Loucy (cell line): ENCODE measurements around the gene TMPRSS13.

Experiments used
- H2AFZ ChIP-seq: fragments of 200-600 bp; sonication (generic); 2 replicates; pipeline ENCODE4 v1.6.0; 2016; ENCODE audit warnings: antibody characterized with exemption, mild to moderate bottlenecking, low read length, moderate library complexity
- H3F3A ChIP-seq: fragments of 200-600 bp; 2 replicates; pipeline ENCODE4 v1.6.0; 2016; ENCODE audit warnings: antibody characterized with exemption, low read depth, mild to moderate bottlenecking
- H3K27me3 ChIP-seq: fragments of 200-600 bp; sonication (generic); 2 replicates; pipeline ENCODE4 v1.6.1; 2014; ENCODE audit warnings: low read length, mild to moderate bottlenecking; ENCODE audit not compliant: insufficient read depth, poor library complexity, severe bottlenecking
- H3K36me3 ChIP-seq: fragments of 200-600 bp; sonication (generic); 2 replicates; pipeline ENCODE4 v1.6.1; 2016; ENCODE audit warnings: low read length; ENCODE audit not compliant: insufficient read depth
- H3K4me1 ChIP-seq: fragments of 200-600 bp; sonication (generic); 2 replicates; pipeline ENCODE4 v1.5.1; 2014; ENCODE audit warnings: low read length, mild to moderate bottlenecking; ENCODE audit not compliant: insufficient read depth, poor library complexity, severe bottlenecking
- H3K4me2 ChIP-seq: fragments of 200-600 bp; sonication (generic); 2 replicates; pipeline ENCODE4 v1.6.0; 2014; ENCODE audit warnings: antibody characterized with exemption, low read length, low read depth, mild to moderate bottlenecking; ENCODE audit not compliant: poor library complexity, severe bottlenecking
- H3K4me3 ChIP-seq: fragments of 200-600 bp; sonication (generic); 2 replicates; pipeline ENCODE4 v1.5.1; 2014; ENCODE audit warnings: low read length, mild to moderate bottlenecking, mixed read lengths; ENCODE audit not compliant: poor library complexity, severe bottlenecking
- H3K79me2 ChIP-seq: fragments of 200-600 bp; sonication (generic); 2 replicates; pipeline ENCODE4 v1.6.1; 2014; ENCODE audit warnings: low read length; ENCODE audit not compliant: insufficient read depth
- H3K9ac ChIP-seq: fragments of 200-600 bp; sonication (generic); 2 replicates; pipeline ENCODE4 v1.6.0; 2014; ENCODE audit warnings: mild to moderate bottlenecking, low read depth, low read length, moderate library complexity; ENCODE audit not compliant: poor library complexity, severe bottlenecking
- H3K9me2 ChIP-seq: fragments of 200-600 bp; sonication (generic); replicated peaks from 2 replicates; pipeline ENCODE4 v1.6.1; 2016; ENCODE audit warnings: low read depth, low read length, mixed read lengths
- H3K9me3 ChIP-seq: fragments of 200-600 bp; sonication (generic); 2 replicates; pipeline ENCODE4 v1.6.1; 2014; ENCODE audit warnings: mild to moderate bottlenecking, antibody characterized with exemption, low read length, low read depth; ENCODE audit not compliant: insufficient read depth
- H4K20me1 ChIP-seq: fragments of 200-600 bp; sonication (generic); 2 replicates; pipeline ENCODE4 v1.6.0; 2014; ENCODE audit warnings: antibody characterized with exemption, low read length, mild to moderate bottlenecking; ENCODE audit not compliant: insufficient read depth, poor library complexity, severe bottlenecking
- CTCF ChIP-seq: fragments of 200-600 bp; sonication (generic); conservative IDR thresholded peaks from 2 replicates; pipeline ENCODE4 v1.5.1; 2014; ENCODE audit warnings: mild to moderate bottlenecking, antibody characterized with exemption, low read length
- EZH2phosphoT487 ChIP-seq: fragments of 200-600 bp; IDR thresholded peaks from 2 replicates; pipeline ENCODE4 v1.6.1; 2018; ENCODE audit warnings: antibody characterized with exemption, mild to moderate bottlenecking, moderate library complexity, borderline replicate concordance

The TMPRSS13 gene

DNA sequence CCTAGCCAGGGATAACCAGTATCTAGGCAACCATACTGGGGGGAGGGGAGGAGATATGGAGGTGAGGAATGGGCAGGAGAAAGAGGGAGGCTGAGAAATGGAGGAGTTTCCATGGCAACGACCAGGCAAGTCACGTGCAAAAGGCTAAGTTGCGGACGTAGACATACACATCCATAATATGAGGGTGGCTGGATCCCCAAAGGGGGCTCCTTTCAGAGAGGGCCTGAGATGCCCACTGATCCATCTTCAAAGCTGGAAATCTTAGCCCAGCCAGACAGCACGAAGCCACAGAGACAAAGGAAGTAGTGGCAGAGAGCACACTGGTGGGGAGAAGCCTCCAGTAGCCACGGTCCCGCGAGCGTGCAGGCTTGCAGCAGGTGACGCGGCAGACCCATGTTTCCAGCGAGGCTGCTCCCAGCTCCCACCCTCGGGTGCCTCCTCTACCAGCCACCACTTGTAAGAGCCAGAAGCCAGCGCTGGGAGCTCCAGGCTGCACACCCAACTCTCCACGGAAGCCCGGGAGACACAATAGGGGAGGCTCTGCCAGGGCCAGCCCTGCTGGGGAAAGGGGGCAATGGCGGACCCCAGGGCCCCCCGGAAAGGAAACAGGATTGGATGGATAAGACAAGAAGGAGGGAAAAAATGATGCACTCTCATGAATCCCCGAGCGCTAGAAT is 53.7 kb downstream of the TMPRSS13 start:
- no peak for TF ChIP-seq CTCF
- TF ChIP-seq EZH2phosphoT487 = no peak
- peak overlapping the region; percentile 81 for H3K9ac ChIP-seq
- peaks cover 3% of the 10 kb centered on the region; the same call in 1 of the 2 replicates for H3K79me2 ChIP-seq
- H3K4me3 ChIP-seq = peak overlapping the region; percentile 73
- peaks cover 10% of the 10 kb centered on the region for H3K27me3 ChIP-seq
- H3K36me3 ChIP-seq = no peaks in the 10 kb centered on the region
- no peaks in the 10 kb centered on the region for H3K9me2 ChIP-seq
- peaks cover 38% of the 10 kb centered on the region for H3K4me1 ChIP-seq
- no peaks in the 10 kb centered on the region for H3F3A ChIP-seq
- peak overlapping the region; percentile 92 for H2AFZ ChIP-seq
- no peaks in the 10 kb centered on the region for H4K20me1 ChIP-seq
- no peaks in the 10 kb centered on the region for H3K9me3 ChIP-seq
- H3K4me2 ChIP-seq = peak overlapping the region; percentile 80

- peak overlapping the region; percentile 73 for H3K4me3 ChIP-seq
- H4K20me1 ChIP-seq = no peaks in the 10 kb centered on the region
- H3K79me2 ChIP-seq = peaks cover 3% of the 10 kb centered on the region; the same call in 1 of the 2 replicates
- no peaks in the 10 kb centered on the region for H3F3A ChIP-seq
- peaks cover 43% of the 10 kb centered on the region for H3K4me1 ChIP-seq
- H3K4me2 ChIP-seq = peak overlapping the region; percentile 80
- H3K9me3 ChIP-seq = no peaks in the 10 kb centered on the region
- H2AFZ ChIP-seq = no peak overlapping the region
- no peaks in the 10 kb centered on the region for H3K9me2 ChIP-seq
- peak overlapping the region; percentile 2 for H3K9ac ChIP-seq
- H3K36me3 ChIP-seq = no peaks in the 10 kb centered on the region
- peaks cover 10% of the 10 kb centered on the region for H3K27me3 ChIP-seq
- TF ChIP-seq EZH2phosphoT487 (no peak), CTCF (no peak)
Measured at GRCh38 chr11:117874910-117875381, 54.3 kb downstream of the TMPRSS13 start.

DNA sequence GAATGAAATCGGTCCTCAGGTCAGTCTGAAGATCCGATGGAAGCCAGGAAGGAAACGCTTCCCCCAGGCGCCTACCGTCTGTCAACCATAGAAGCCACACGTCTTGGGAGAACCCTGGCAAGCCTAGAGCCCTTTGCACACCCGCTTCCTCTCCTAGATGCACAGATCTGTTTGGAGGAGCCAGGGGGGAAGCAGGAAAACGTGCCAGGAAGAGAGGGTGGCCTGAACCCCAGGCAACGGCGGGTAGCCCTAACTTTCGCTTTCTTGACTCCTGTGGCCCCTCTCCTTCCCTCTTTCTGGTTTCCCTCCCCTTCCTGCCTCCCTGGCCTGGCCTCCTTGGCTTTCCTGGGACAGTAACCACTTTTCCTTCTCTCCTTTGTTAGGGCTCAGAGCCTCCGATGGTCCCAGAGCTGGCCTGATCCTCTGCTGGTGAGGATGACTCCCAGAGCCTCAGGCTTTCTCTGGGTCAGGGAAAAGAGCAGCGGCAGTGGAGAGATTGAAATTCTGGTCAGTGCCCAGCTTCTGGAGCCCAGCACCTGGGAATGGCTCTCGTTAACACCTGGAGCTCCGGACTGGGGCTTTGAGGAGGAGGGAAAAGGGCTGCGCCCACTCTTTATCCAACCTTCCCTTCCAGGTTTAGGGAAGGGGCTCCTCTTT is 54.8 kb downstream of the TMPRSS13 start:
- Histone ChIP-seq H3K4me3 (peak overlapping the region; percentile 73), H3K4me1 (peaks cover 45% of the 10 kb centered on the region), H3K36me3 (no peaks in the 10 kb centered on the region), H3K4me2 (peak overlapping the region; percentile 80), H3K27me3 (peaks cover 10% of the 10 kb centered on the region), H3K9me3 (no peaks in the 10 kb centered on the region), H3K9me2 (no peaks in the 10 kb centered on the region), H3K9ac (peak overlapping the region; percentile 2), H3F3A (no peaks in the 10 kb centered on the region), H4K20me1 (no peaks in the 10 kb centered on the region), H2AFZ (no peak overlapping the region), H3K79me2 (peaks cover 3% of the 10 kb centered on the region; the same call in 1 of the 2 replicates)
- TF ChIP-seq EZH2phosphoT487 (no peak), CTCF (no peak)
